ENCODE results near the gene SCN2B.

- TF ChIP-seq POLR2A (IDR thresholded peaks at IDR 0.05) = no peak
- no peak for TF ChIP-seq CTCF (IDR thresholded peaks at IDR 0.05)
Observed at GRCh38 chr11:118201966-118202365, 25.5 kb upstream of the SCN2B start.

All from uterus (tissue), 2 donors.